ENCODE data around the gene MYO1H.
"Not testable (repeated sequence)": the region's sequence is repeated elsewhere in the genome, so short reads cannot be mapped to it uniquely, and the experiment has no call there.

The MYO1H gene

DNA sequence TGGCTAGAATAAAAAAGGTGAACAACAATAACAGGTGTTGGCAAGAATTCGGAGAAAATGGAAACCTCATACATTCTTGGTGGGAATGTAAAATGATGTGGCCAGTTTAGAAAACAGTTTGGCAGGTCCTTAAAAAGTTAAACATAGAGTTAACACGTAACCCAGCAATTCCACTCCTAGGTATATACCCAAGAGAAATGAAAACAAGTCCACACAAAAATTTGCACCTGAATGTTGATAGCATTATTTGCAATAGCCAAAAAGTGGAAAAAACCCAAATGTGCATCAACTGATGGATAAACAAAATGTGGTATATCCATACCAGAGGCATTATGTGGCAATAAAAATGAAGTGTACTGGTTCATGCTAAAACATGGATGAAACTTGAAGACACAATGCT is 2.3 kb upstream of the MYO1H start:
- DNase-seq = no peak

DNA sequence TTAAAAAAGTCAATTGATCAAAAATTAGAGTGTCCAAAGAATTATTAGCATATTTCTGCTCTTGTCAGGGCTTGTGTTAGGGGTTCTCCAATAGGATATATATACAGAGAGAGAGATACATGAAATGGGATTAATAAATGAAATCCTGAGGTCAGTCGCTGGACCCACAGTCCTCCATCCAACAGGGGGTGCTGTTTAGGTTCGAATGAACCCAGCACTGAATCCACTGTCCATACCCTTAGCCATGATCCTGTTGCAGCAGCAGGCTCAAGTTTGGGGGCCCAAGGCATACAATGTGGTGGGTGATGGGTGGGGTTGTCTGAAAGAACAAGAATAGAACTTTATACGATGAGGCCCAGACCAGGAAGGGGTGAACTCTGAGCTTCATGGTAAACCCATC is 780 bp upstream of the MYO1H start:
- DNase-seq = no peak

DNA sequence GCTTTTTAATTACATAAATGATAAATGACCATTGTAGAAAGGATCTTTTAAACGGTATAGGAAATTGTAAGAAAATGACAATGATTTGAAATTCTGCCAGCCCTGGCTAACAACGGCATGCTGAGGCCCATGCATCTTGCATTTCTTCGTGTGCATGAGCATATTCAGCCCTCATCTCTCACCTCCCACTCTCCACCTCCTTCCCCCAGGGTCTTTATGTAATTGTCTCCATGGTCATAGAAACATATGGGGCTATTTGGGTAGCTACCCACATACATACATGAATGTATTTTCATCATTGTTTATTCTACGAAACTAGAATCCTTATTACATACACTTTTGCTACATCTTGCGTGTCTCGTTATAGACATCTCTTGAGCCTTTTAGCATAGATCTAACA is 4.5 kb downstream of the MYO1H start:
- DNase-seq = no peak

- DNase-seq = no peak
Observed at GRCh38 chr12:109356577-109356976, 8.9 kb downstream of the MYO1H start.

- DNase-seq = no peak
Observed at GRCh38 chr12:109357032-109357431, 9.3 kb downstream of the MYO1H start.

DNA sequence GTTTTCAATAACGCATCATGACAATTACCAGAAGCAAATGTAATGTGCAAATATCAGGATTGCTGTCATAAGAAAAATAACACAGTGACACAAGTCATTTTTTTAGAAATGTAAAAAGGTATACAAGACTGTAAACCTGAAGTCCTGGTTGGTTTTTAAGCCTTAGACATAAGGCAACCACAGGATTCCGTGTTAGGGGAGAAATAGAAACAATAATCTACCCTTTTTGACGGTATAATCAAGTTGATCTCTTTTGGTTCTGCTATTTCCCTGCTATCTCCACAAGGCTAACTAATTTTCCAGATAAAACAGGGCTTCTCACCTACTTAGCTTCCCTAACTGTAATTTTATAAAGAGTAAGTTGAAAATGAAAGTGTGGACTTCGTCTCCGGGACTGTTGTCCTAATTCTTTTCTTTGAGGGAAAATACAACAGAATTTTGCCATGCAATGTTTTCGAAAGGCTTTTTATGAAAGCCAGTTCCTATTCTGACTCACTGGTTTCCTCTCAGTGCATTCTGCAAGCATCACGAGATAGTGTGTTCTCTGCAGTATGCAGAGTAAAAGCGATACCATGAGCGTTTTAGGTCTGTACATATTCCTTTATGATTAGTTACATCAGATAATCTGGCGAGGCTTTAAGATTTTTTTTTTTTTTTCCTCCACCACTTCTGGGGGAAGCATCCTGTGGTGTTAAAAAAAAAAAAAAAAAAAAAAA is 10.6 kb downstream of the MYO1H start:
- no peak for DNase-seq

DNA sequence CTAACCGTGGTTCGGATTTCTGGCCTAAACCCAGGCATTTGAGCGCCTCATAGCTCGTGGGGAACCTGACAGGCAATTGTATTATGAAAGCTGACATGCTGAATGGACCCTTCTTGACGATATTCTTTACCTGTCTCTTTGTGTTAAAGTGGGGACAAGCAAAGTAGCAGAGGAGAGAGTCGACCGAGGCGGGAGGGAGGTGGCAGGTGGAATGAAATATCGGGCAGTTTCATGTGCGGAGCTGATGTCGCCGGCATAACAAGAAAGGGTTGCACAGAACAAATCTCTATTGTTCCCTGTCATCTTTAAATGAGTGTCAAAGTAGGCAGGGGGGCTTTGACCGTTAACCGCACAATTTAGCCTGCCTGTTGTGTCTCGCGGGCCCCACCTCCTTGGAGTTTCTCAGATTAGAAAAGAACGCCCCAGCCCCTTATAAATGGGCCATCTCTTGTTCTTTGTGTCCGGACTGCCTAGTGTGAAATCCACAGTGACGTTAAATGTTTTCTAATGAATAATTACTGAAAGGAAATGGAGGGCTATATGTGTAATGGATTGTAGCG is 11.5 kb downstream of the MYO1H start:
- no peak for DNase-seq

GRCh38 chr12:109369831-109370230 is 22.1 kb downstream of the MYO1H start:
- no peak for DNase-seq

GRCh38 chr12:109377139-109377685 is 29.5 kb downstream of the MYO1H start:
- DNase-seq = no peak

DNA sequence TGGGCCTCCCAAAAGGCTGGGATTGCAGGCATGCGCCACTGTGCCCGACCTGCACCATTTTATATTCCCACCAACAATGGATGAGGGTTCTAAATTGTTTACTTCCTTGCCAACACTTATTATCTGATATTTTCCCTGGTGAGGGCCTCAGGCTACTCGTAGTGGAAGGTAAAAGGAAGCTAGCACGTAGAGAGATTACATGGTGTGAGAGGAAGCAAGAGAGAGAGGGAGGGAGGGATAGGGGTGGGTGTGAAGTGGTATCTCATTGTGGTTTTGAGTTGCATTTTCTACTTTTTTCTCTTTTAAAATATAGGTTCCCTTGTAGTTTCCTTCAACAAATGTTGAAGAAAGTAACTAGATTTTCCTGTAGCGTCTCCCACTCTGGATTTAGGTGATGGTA is 30.9 kb downstream of the MYO1H start:
- DNase-seq = no peak

DNA sequence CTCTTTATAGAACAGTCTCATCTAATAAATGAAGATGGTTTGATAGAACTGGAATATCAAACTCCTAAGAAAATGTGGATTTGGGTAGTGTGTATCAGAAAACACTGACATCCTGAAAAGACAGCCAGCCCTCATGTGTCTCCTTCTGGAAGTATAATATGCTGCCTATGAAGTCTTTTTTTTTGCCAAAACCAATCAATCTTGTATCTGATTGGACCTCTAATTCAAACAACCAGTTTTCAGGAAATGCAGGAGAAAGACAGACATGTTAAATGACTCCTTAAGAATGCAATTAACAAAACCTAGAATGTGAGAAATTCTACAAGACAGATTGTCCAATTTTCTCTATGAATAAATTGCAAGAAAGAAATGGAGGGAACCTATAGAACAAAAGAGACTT is 34.3 kb downstream of the MYO1H start:
- no peak for DNase-seq

DNA sequence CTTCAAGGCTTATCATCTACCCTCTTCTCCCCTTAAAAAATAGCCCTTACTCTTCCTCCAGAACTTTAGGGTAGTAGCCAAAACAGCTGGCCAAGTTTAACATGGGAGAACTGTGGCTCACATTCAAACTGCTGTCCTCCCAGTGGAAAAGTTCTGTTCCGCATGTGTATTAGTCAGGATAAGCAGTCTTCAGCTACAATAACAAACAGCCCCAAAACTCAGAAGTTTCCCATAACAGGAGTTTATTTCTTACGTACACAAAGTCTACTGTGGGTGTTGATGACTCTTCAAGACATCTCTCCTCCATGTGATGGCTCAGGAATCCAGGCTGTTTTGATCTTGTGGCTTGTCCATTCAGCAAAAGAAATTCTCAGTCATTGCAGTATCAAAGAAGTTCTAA is 35.5 kb downstream of the MYO1H start:
- no peak for DNase-seq

GRCh38 chr12:109385339-109386058 is 37.8 kb downstream of the MYO1H start:
- no peak for DNase-seq

- no peak for DNase-seq
Observed at GRCh38 chr12:109386059-109386433, 38.3 kb downstream of the MYO1H start.

GRCh38 chr12:109387425-109388166 is 39.9 kb downstream of the MYO1H start:
- DNase-seq = no peak

DNA sequence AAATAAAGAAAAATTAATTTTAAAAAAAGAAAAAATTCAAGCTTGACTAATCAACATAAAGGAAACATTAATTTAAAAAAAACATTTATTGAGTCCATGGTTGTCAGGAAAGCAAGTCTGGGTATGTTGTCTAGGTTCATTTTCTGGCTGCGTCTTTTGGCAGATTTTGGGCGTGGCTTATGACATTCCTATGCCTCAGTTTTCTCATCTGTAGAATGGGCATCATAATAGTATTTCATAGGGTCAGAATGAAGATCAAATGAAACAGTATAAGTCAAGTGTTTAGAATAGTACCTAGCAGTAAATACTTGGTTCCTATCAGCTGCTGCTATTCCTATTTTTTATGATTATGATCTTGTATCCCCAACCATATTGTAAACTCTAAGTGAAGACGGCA is 40.5 kb downstream of the MYO1H start:
- no peak for DNase-seq

DNA sequence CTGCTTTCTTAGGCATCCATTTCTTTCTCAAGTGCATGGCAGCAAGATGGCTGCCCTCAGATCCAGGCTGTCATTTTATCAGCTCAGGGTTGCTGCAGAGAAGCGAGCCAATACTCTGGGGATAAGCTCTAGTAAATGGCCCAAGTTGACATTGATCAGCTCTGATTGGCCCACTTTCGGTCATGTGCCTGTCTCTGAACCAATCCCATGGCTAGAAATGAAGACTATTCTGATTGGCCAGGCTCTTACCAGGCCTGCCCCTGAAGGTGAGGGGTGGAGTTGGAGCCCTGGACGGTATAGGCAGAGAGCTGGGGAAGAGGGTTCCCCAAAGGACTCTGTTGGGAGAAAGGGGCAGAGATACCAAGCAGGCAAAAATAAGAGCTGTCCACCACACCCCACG is 41.4 kb downstream of the MYO1H start:
- no peak for DNase-seq

DNA sequence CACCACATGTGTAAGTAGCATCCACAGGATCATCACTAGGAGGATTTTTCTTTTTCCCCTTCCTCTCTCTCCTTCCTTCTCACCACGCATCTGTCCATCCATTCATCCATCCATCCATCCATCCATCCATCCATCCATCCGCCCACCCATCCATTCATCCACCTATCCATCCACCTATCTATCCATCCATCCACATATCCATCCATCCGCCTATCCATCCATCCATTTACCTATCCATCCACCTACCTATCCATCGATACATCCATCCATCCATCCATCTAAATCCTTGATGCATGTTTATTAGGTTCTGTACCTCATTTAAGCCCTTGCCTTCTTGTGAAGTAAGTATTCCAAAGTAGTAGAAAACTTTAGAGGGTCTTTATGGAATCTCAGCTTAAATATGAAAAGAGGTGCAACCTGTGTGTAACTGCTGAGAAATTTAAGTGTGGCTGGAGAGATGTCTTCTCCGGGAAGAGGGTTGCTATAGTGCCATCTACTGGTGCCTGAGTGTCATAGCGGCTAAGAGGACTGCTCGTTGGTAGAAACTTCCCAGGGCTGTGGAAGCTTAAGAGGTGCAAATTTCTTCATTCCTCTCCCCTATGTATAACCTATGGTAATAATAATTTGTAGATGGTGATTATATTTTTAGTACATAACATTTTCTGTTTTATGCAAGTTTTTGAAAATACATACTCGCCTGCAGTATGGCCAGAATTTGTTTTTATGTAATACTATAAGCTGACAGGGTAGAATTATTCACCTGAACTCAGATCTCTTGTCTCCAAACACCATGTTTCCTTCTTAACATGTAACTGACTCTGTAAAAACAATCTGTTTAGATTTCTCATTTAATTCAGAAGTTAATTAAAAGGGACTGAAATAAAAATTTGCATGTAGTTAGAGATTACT is 46.0 kb downstream of the MYO1H start:
- DNase-seq = peak; percentile 7 to 17

GRCh38 chr12:109394891-109395290 is 47.2 kb downstream of the MYO1H start:
- DNase-seq = no peak

DNA sequence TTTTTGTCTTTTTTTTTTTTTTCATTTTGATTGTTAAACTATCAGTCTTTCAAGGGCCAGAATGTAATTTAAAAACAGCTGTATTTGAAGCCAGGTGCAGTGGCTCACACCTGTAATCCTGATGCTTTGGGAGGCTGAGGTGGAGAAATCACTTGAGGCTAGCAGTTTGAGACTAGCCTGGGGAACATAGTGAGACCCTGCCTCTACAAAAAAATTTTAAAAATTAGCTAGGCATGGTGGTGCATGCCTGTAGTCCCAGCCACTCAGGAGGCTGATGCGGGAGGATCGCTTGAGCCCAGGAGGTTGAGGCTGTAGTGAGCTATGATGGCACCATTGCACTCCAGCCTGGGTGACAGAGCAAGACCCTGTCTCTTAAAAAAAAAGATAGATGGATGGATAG is 57.1 kb downstream of the MYO1H start:
- not testable (repeated sequence) for DNase-seq

DNA sequence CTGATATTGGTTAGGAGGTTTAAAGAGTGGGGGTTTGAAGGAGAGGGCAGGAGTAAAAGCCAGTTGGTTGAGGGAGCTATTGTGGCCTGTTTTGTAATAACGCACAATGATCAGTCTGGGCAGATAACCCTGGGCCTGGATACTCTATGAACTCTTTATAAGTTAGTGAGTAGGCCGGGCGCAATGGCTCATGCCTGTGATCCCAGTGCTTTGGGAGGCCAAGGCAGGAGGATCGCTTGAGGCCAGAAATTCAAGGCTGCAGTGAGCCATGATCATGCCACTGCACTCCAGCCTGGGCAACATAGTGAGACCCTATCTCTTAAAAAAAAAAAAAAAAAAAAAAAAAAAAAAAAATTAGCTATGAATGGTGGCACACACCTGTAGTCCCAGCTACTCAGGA is 58.4 kb downstream of the MYO1H start:
- DNase-seq = not testable (repeated sequence)

GRCh38 chr12:109418848-109419480 is 71.3 kb downstream of the MYO1H start:
- DNase-seq = no peak
